Osteoblast (primary cell): Measurements from ENCODE around the gene DXO. TPM values are rescaled to one million over a fixed set of nuclear protein-coding genes. Genes with fewer than 3 reads are reported as not detected.

Experiments
- DNase-seq: peaks from one replicate; pipeline ENCODE4 v3.0.0; 2011; ENCODE audit warnings: low spot score, mixed read lengths; ENCODE audit not compliant: insufficient read length; ENCODE audit errors: missing footprints
- H2AFZ ChIP-seq: 2 replicates; pipeline ENCODE4 v1.6.0; 2011; ENCODE audit warnings: mild to moderate bottlenecking, low read length
- H3K27ac ChIP-seq: 2 replicates; pipeline ENCODE4 v1.5.1; 2011; ENCODE audit warnings: mild to moderate bottlenecking, low read depth, low read length, moderate library complexity
- H3K27me3 ChIP-seq: 2 replicates; pipeline ENCODE4 v1.6.0; 2012; ENCODE audit warnings: mild to moderate bottlenecking, control low read depth, inconsistent platforms, low read length, moderate library complexity; ENCODE audit not compliant: insufficient read depth
- H3K36me3 ChIP-seq: 2 replicates; pipeline ENCODE4 v1.5.1; 2011; ENCODE audit warnings: mild to moderate bottlenecking, low read length, control low read depth, moderate library complexity; ENCODE audit not compliant: insufficient read depth
- H3K4me1 ChIP-seq: 2 replicates; pipeline ENCODE4 v1.5.1; 2011; ENCODE audit warnings: mild to moderate bottlenecking, low read length, control low read depth, moderate library complexity; ENCODE audit not compliant: insufficient read depth
- H3K4me2 ChIP-seq: 2 replicates; pipeline ENCODE4 v1.6.0; 2011; ENCODE audit warnings: mild to moderate bottlenecking, low read length; ENCODE audit not compliant: insufficient read depth
- H3K4me3 ChIP-seq: fragments of 200-600 bp; sonication (generic); 3 replicates; pipeline ENCODE4 v1.5.1; 2012; ENCODE audit warnings: mild to moderate bottlenecking, low read length, inconsistent platforms; ENCODE audit not compliant: insufficient read depth
- H3K79me2 ChIP-seq: 2 replicates; pipeline ENCODE4 v1.6.0; 2012; ENCODE audit warnings: mild to moderate bottlenecking, low read length, control low read depth, inconsistent platforms; ENCODE audit not compliant: insufficient read depth
- H3K9me3 ChIP-seq: 2 replicates; pipeline ENCODE4 v1.5.1; 2011; ENCODE audit warnings: low read depth, low read length, control low read depth
- H4K20me1 ChIP-seq: 2 replicates; pipeline ENCODE4 v1.6.0; 2012; ENCODE audit warnings: mild to moderate bottlenecking, low read length, control low read depth; ENCODE audit not compliant: insufficient read depth
- CTCF ChIP-seq: IDR thresholded peaks from 2 replicates; pipeline ENCODE4 v1.5.1; 2011; ENCODE audit warnings: mild to moderate bottlenecking, low read depth, low read length, moderate library complexity; ENCODE audit errors: extremely low read depth
- small RNA-seq: library from RNA; depleted of rRNA; stranded (forward); fragments of <200 nt; gene quantifications from one replicate; pipeline ENCODE3, GENCODE V24; 2012
- total RNA-seq: library from RNA; depleted of rRNA; stranded (reverse); fragments of >200 nt; gene quantifications from 2 replicates; pipeline ENCODE4 v1.2.3, GENCODE V29; 2012

DXO gene
- total RNA-seq, 1 donor, result 18.1 TPM

- H2AFZ ChIP-seq, result no peak overlapping the region
- no peak for DNase-seq
These were observed 49.0 kb downstream of the DXO start for GRCh38 chr6:31922942-31923341.

GRCh38 chr6:31920811-31921210, 51.1 kb downstream of the DXO start:
- DNase-seq, result no peak
- no peak for TF ChIP-seq CTCF

More at GRCh38 chr6:31922942-31923341, 49.0 kb downstream of the DXO start:
- Histone ChIP-seq H3K36me3 (no peaks in the 10 kb centered on the region), H3K27ac (no peak overlapping the region), H3K79me2 (no peaks in the 10 kb centered on the region), H4K20me1 (no peaks in the 10 kb centered on the region), H3K4me3 (no peak overlapping the region), H3K4me1 (no peaks in the 10 kb centered on the region), H3K27me3 (no peaks in the 10 kb centered on the region), H3K4me2 (no peak overlapping the region), H3K9me3 (no peaks in the 10 kb centered on the region)
- peak; percentile 35 for TF ChIP-seq CTCF

More at GRCh38 chr6:31920811-31921210, 51.1 kb downstream of the DXO start:
- Histone ChIP-seq H3K27me3 (no peaks in the 10 kb centered on the region), H3K79me2 (no peaks in the 10 kb centered on the region), H3K4me2 (no peak overlapping the region), H2AFZ (no peak overlapping the region), H3K36me3 (no peaks in the 10 kb centered on the region), H4K20me1 (no peaks in the 10 kb centered on the region), H3K27ac (no peak overlapping the region), H3K4me3 (no peak overlapping the region), H3K9me3 (no peaks in the 10 kb centered on the region), H3K4me1 (no peaks in the 10 kb centered on the region)

Small RNA genes within 50 kb of the gene (small RNA-seq; reads per million reads assigned to genes)
- gene AL645922.1, result not detected

Other genes with a start within 250 kb of the DXO start
- not detected in 2 replicates for gene MPIG6B, start 248.8 kb downstream of the DXO start, total RNA-seq
- 96.6 and 97.5 TPM in 2 replicates for gene DDAH2, start 242.8 kb downstream of the DXO start, total RNA-seq
- 502 and 581 TPM in 2 replicates for gene CLIC1, start 235.6 kb downstream of the DXO start, total RNA-seq
- 12.4 and 13.0 TPM in 2 replicates for gene MSH5, start 232.1 kb downstream of the DXO start, total RNA-seq
- 0.59 and 1.4 TPM in 2 replicates for gene SAPCD1, start 209.5 kb downstream of the DXO start, total RNA-seq
- 0.29 and 0.36 TPM in 2 replicates for gene VWA7, start 194.8 kb downstream of the DXO start, total RNA-seq
- 40.1 and 42.0 TPM in 2 replicates for gene VARS1, start 176.4 kb downstream of the DXO start, total RNA-seq
- 18.3 and 22.4 TPM in 2 replicates for gene LSM2, start 165.2 kb downstream of the DXO start, total RNA-seq
- 0.29 and 0.72 TPM in 2 replicates for gene HSPA1L, start 156.9 kb downstream of the DXO start, total RNA-seq
- gene HSPA1A, start 156.6 kb downstream of the DXO start, total RNA-seq, result 33.3 and 36.9 TPM in 2 replicates
- 45.7 and 59.7 TPM in 2 replicates for gene HSPA1B, start 144.4 kb downstream of the DXO start, total RNA-seq
- gene NEU1, start 109.3 kb downstream of the DXO start, total RNA-seq, result 114 and 117 TPM in 2 replicates
- gene SLC44A4, start 93.1 kb downstream of the DXO start, total RNA-seq, result not detected in 2 replicates
- gene EHMT2, start 74.4 kb downstream of the DXO start, total RNA-seq, result 40.1 and 40.9 TPM in 2 replicates
- gene ZBTB12, start 70.1 kb downstream of the DXO start, total RNA-seq, result 2.1 and 3.6 TPM in 2 replicates
- 12.7 and 18.0 TPM in 2 replicates for gene C2, start 44.4 kb downstream of the DXO start, total RNA-seq
- gene CFB, start 26.0 kb downstream of the DXO start, total RNA-seq, result 16.5 and 26.8 TPM in 2 replicates
- 86.5 and 95.8 TPM in 2 replicates for gene NELFE, start 13.2 kb downstream of the DXO start, total RNA-seq
- gene SKIC2, start 13.0 kb downstream of the DXO start, total RNA-seq, result 42.0 and 46.0 TPM in 2 replicates
- 7.2 and 8.3 TPM in 2 replicates for gene C4A, start 9.9 kb upstream of the DXO start, total RNA-seq
- gene C4B, start 42.7 kb upstream of the DXO start, total RNA-seq, result 4.1 and 6.5 TPM in 2 replicates
- under 0.01 and 0.72 TPM in 2 replicates for gene CYP21A2, start 66.3 kb upstream of the DXO start, total RNA-seq
- gene TNXB, start 137.2 kb upstream of the DXO start, total RNA-seq, result 8.3 and 11.9 TPM in 2 replicates
- 27.5 and 30.1 TPM in 2 replicates for gene ATF6B, start 156.1 kb upstream of the DXO start, total RNA-seq
- 9.8 and 11.5 TPM in 2 replicates for gene FKBPL, start 158.2 kb upstream of the DXO start, total RNA-seq
- gene PRRT1, start 179.8 kb upstream of the DXO start, total RNA-seq, result under 0.01 TPM in 1 of 2 replicates, not detected in the other
- gene PPT2, start 182.0 kb upstream of the DXO start, total RNA-seq, result 6.5 and 8.3 TPM in 2 replicates
- 0.29 and 0.36 TPM in 2 replicates for gene EGFL8, start 192.5 kb upstream of the DXO start, total RNA-seq
- gene AGPAT1, start 203.9 kb upstream of the DXO start, total RNA-seq, result 17.4 and 19.2 TPM in 2 replicates
- 25.3 and 32.9 TPM in 2 replicates for gene RNF5, start 206.3 kb upstream of the DXO start, total RNA-seq
- gene AGER, start 212.1 kb upstream of the DXO start, total RNA-seq, result under 0.01 TPM in 2 replicates
- gene PBX2, start 218.1 kb upstream of the DXO start, total RNA-seq, result 17.4 and 18.6 TPM in 2 replicates
- gene GPSM3, start 220.5 kb upstream of the DXO start, total RNA-seq, result 0.88 and 1.1 TPM in 2 replicates